Hepatocyte (in vitro differentiated cells): ENCODE results near the gene PHF20. TPM values are rescaled to one million over a fixed set of nuclear protein-coding genes. Genes with fewer than 3 reads are reported as not detected.
A peak's percentile ranks its signal among the peaks of the same experiment; 100 is the strongest.
"Not testable (repeated sequence)": the region's sequence is repeated elsewhere in the genome, so short reads cannot be mapped to it uniquely, and the experiment has no call there.

Source experiments
- DNase-seq: peaks from one replicate; pipeline ENCODE4 v3.0.0-alpha.2; 2016; ENCODE audit warnings: low spot score
- H2AFZ ChIP-seq: fragments of 200-600 bp; sonication (generic); 2 replicates; pipeline ENCODE4 v1.6.0; 2016; ENCODE audit warnings: antibody characterized with exemption, mild to moderate bottlenecking
- H3K27ac ChIP-seq: fragments of 200-600 bp; sonication (generic); 2 replicates; pipeline ENCODE4 v1.5.1; 2016; ENCODE audit warnings: mild to moderate bottlenecking
- H3K27me3 ChIP-seq: fragments of 200-600 bp; sonication (generic); 2 replicates; pipeline ENCODE4 v1.6.1; 2016
- H3K36me3 ChIP-seq: fragments of 200-600 bp; sonication (generic); replicated peaks from 2 replicates; pipeline ENCODE4 v1.5.1; 2016; ENCODE audit warnings: low read depth; ENCODE audit not compliant: insufficient read depth
- H3K4me1 ChIP-seq: fragments of 200-600 bp; sonication (generic); 2 replicates; pipeline ENCODE4 v1.5.1; 2016; ENCODE audit warnings: mild to moderate bottlenecking, moderate library complexity; ENCODE audit not compliant: insufficient read depth
- H3K4me2 ChIP-seq: fragments of 200-600 bp; sonication (generic); 2 replicates; pipeline ENCODE4 v1.6.0; 2016
- H3K4me3 ChIP-seq: fragments of 200-600 bp; sonication (generic); 2 replicates; pipeline ENCODE4 v1.5.1; 2016; ENCODE audit warnings: mild to moderate bottlenecking
- H3K79me2 ChIP-seq: fragments of 200-600 bp; sonication (generic); 2 replicates; pipeline ENCODE4 v1.6.0; 2017; ENCODE audit warnings: mild to moderate bottlenecking
- H3K9me2 ChIP-seq: fragments of 200-600 bp; sonication (generic); replicated peaks from 2 replicates; pipeline ENCODE4 v1.6.0; 2017; ENCODE audit warnings: mild to moderate bottlenecking; ENCODE audit not compliant: insufficient read depth
- H3K9me3 ChIP-seq: fragments of 200-600 bp; sonication (generic); 2 replicates; pipeline ENCODE4 v1.5.1; 2016; ENCODE audit warnings: low read depth, mild to moderate bottlenecking
- H4K20me1 ChIP-seq: fragments of 200-600 bp; sonication (generic); 2 replicates; pipeline ENCODE4 v1.6.0; 2016; ENCODE audit warnings: mild to moderate bottlenecking; ENCODE audit not compliant: insufficient read depth, poor library complexity, severe bottlenecking
- CTCF ChIP-seq: fragments of 200-600 bp; sonication (generic); IDR thresholded peaks from 2 replicates; pipeline ENCODE4 v1.5.1; 2016; ENCODE audit warnings: antibody characterized with exemption, mild to moderate bottlenecking; ENCODE audit not compliant: poor library complexity
- EZH2 ChIP-seq: fragments of 200-600 bp; sonication (generic); IDR thresholded peaks from 2 replicates; pipeline ENCODE4 v1.6.1; 2016; ENCODE audit warnings: antibody characterized with exemption, mild to moderate bottlenecking, borderline replicate concordance
- EZH2phosphoT487 ChIP-seq: fragments of 200-600 bp; sonication (generic); IDR thresholded peaks from one replicate; pipeline ENCODE4 v1.6.1; 2018; ENCODE audit warnings: antibody characterized with exemption, mild to moderate bottlenecking, low read depth, moderate library complexity; ENCODE audit not compliant: unreplicated experiment, severe bottlenecking
- WGBS: methylation state at CpG from one replicate; pipeline ENCODE4 v1.1.6; 2016; ENCODE audit warnings: low lambda C conversion rate; ENCODE audit errors: missing lambda C conversion rate; 5-methylcytosine and 5-hydroxymethylcytosine counted together
- polyA plus RNA-seq: library from polyadenylated mRNA; unstranded; fragments of >200 nt; fragmentation: Nextera tagmentation; extraction: Ambion mirVana; gene quantifications from 2 replicates; pipeline ENCODE4 v1.2.1, GENCODE V29; 2016
- total RNA-seq: library from RNA; depleted of rRNA; stranded (reverse); fragments of >200 nt; gene quantifications from 2 replicates; pipeline ENCODE4 v1.2.3, GENCODE V29; 2014

Gene PHF20
- total and polyA plus RNA-seq, 2 experiments from 2014 or later = 24.0 to 24.2 TPM

GRCh38 chr20:35854713-35855348 lies 83.0 kb downstream of the PHF20 start:
- H3K36me3 ChIP-seq = no peaks in the 10 kb centered on the region
- 94% methylated on average over 2 of the region's 2 CpGs for WGBS
- H3K9me2 ChIP-seq = no peaks in the 10 kb centered on the region
- no peak for DNase-seq
- peaks cover 3% of the 10 kb centered on the region for H3K79me2 ChIP-seq
- H4K20me1 ChIP-seq = no peaks in the 10 kb centered on the region
- no peaks in the 10 kb centered on the region for H3K9me3 ChIP-seq
- no peak overlapping the region for H2AFZ ChIP-seq
- H3K27me3 ChIP-seq = no peaks in the 10 kb centered on the region
- H3K4me2 ChIP-seq = no peak overlapping the region
- no peak overlapping the region for H3K27ac ChIP-seq
- no peak overlapping the region for H3K4me3 ChIP-seq
- no peaks in the 10 kb centered on the region for H3K4me1 ChIP-seq
- TF ChIP-seq CTCF (no peak), EZH2phosphoT487 (no peak), EZH2 (no peak)

GRCh38 chr20:35855641-35856040 lies 83.8 kb downstream of the PHF20 start:
- not testable (repeated sequence) for H2AFZ ChIP-seq, H3K9me3 ChIP-seq, H3K36me3 ChIP-seq, H3K4me1 ChIP-seq, H3K4me2 ChIP-seq, H3K9me2 ChIP-seq, H3K27ac ChIP-seq, H3K4me3 ChIP-seq, H3K79me2 ChIP-seq, H4K20me1 ChIP-seq, H3K27me3 ChIP-seq, DNase-seq
- WGBS = 99% methylated on average over 4 of the region's 4 CpGs

GRCh38 chr20:35856866-35857265 lies 85.1 kb downstream of the PHF20 start:
- Histone ChIP-seq H3K9me2 (no peaks in the 10 kb centered on the region), H3K27ac (peak overlapping the region; percentile 38), H4K20me1 (no peaks in the 10 kb centered on the region), H3K79me2 (peaks cover 3% of the 10 kb centered on the region), H3K36me3 (no peaks in the 10 kb centered on the region), H3K9me3 (no peaks in the 10 kb centered on the region), H3K4me2 (no peak overlapping the region), H2AFZ (no peak overlapping the region), H3K4me1 (no peaks in the 10 kb centered on the region), H3K27me3 (no peaks in the 10 kb centered on the region), H3K4me3 (no peak overlapping the region)
- TF ChIP-seq EZH2phosphoT487 (no peak), CTCF (no peak)
- no peak for DNase-seq
- WGBS = 68% methylated on average over 4 of the region's 4 CpGs

GRCh38 chr20:35866418-35867202 lies 94.8 kb downstream of the PHF20 start:
- no peak overlapping the region for H3K4me3 ChIP-seq
- H2AFZ ChIP-seq = no peak overlapping the region
- WGBS = 86% methylated on average over 1 of the region's 1 CpG
- DNase-seq = no peak
- no peaks in the 10 kb centered on the region for H3K4me1 ChIP-seq
- H3K27me3 ChIP-seq = no peaks in the 10 kb centered on the region
- H4K20me1 ChIP-seq = no peaks in the 10 kb centered on the region
- no peaks in the 10 kb centered on the region for H3K9me2 ChIP-seq
- no peak for TF ChIP-seq CTCF
- no peak for TF ChIP-seq EZH2
- no peak for TF ChIP-seq EZH2phosphoT487
- no peak overlapping the region for H3K4me2 ChIP-seq
- no peaks in the 10 kb centered on the region for H3K79me2 ChIP-seq
- no peaks in the 10 kb centered on the region for H3K36me3 ChIP-seq
- no peaks in the 10 kb centered on the region for H3K9me3 ChIP-seq
- H3K27ac ChIP-seq = no peak overlapping the region
